Lung (tissue), 16 donors: ENCODE measurements around the gene CFAP20. TPM values are rescaled to one million over a fixed set of nuclear protein-coding genes. Genes with fewer than 3 reads are reported as not detected.
A peak's percentile ranks its signal among the peaks of the same experiment; 100 is the strongest.

Experiments
- ATAC-seq: fragments of 200-7000 bp; cut with Tn5 transposase; one replicate; pipeline ENCODE4 v1.9.1; 2020; ENCODE audit warnings: moderate number of reproducible peaks; ENCODE audit not compliant: insufficient read depth, low FRiP score
- DNase-seq, 3 donors: peaks; one replicate each; pipeline ENCODE4 v3.0.0-alpha.2; 2013 to 2017
- H3K27ac ChIP-seq, 2 donors: one replicate each; pipeline ENCODE4 v1.5.1; 2013; ENCODE audit warnings: mild to moderate bottlenecking in 2 of 2, moderate library complexity in 2 of 2, control low read depth in 1 of 2, inconsistent platforms in 1 of 2, low read depth in 1 of 2, low read length in 1 of 2
- H3K27me3 ChIP-seq, 3 donors: one replicate each; pipeline ENCODE4 v1.5.1; 2013; ENCODE audit warnings: low read length in 2 of 3; ENCODE audit not compliant: control insufficient read depth in 3 of 3, insufficient read depth in 3 of 3
- H3K36me3 ChIP-seq, 4 donors: one replicate each; pipeline ENCODE4 v1.5.1; 2013; ENCODE audit warnings: low read length in 4 of 4, mild to moderate bottlenecking in 1 of 4, moderate library complexity in 1 of 4; ENCODE audit not compliant: control insufficient read depth in 4 of 4, insufficient read depth in 4 of 4
- H3K4me1 ChIP-seq, 5 donors: one replicate each; pipeline ENCODE4 v1.5.1; 2013; ENCODE audit warnings: low read length in 5 of 5, mild to moderate bottlenecking in 2 of 5, moderate library complexity in 1 of 5; ENCODE audit not compliant: control insufficient read depth in 5 of 5, insufficient read depth in 5 of 5
- H3K4me3 ChIP-seq: one replicate; pipeline ENCODE4 v1.5.1; 2013; ENCODE audit warnings: mild to moderate bottlenecking, control low read depth, moderate library complexity
- H3K9ac ChIP-seq, 2 donors: one replicate each; pipeline ENCODE4 v1.5.1; 2013; ENCODE audit warnings: low read length in 2 of 2, control low read depth in 1 of 2; ENCODE audit not compliant: insufficient read depth in 1 of 2
- H3K9me3 ChIP-seq, 4 donors: one replicate each; pipeline ENCODE4 v1.5.1; 2013; ENCODE audit warnings: low read length in 3 of 4, mild to moderate bottlenecking in 1 of 4, moderate library complexity in 1 of 4; ENCODE audit not compliant: control insufficient read depth in 4 of 4, insufficient read depth in 3 of 4
- CTCF ChIP-seq: IDR thresholded peaks from 2 replicates; pipeline ENCODE4 v1.5.1; 2012; ENCODE audit warnings: mild to moderate bottlenecking; ENCODE audit errors: control extremely low read depth, extremely low read depth
- WGBS, 2 donors: extraction: QIAGEN DNeasy Blood & Tissue Kit; methylation state at CpG; one replicate each; pipeline ENCODE4 v1.1.7; 2013; 5-methylcytosine and 5-hydroxymethylcytosine counted together
- long read RNA-seq, 5 donors: transcript quantifications; one replicate each; lab custom pipeline, GENCODE V29; 2026
- polyA plus RNA-seq, 2 donors: library from polyadenylated mRNA; stranded (reverse); fragments of 200-250 nt; gene quantifications; one replicate each; pipeline ENCODE4 v1.2.1, GENCODE V29; 2013
- total RNA-seq, 2 donors: library from RNA; depleted of rRNA in 1 of 2; stranded (reverse); fragments of >200 nt in 1 of 2; gene quantifications; one replicate each; pipeline ENCODE4 v1.2.1, GENCODE V29; 2014 to 2021
- donor health status: control.
- donor health status: control.
- donor health status: Bipolar disorder and iron deficiency.
- donor health status: healthy.
- donor health status: DM: yes; HTN: yes; CAD: no.

CFAP20 gene
- total RNA-seq (10 to 100 TPM; 31.9 to 86.3 TPM), polyA plus RNA-seq (10 to 100 TPM; 20.6 to 37.5 TPM)
- long read RNA-seq, donor 1, transcript CFAP20-201 (6 exons, 1,354 nt), result major isoform, 33 of 48 reads
- long read RNA-seq, donor 1, partial matches to known transcripts, result 10 of 48 reads
- long read RNA-seq, donor 1, other reads (novel, unspliced or antisense), result 0 of 48 reads
- long read RNA-seq, donor 2, transcript CFAP20-201 (6 exons, 1,354 nt), result major isoform, 10 of 23 reads
- long read RNA-seq, donor 2, partial matches to known transcripts, result 12 of 23 reads
- long read RNA-seq, donor 2, other reads (novel, unspliced or antisense), result 0 of 23 reads
- long read RNA-seq, donor 3, transcript CFAP20-201 (6 exons, 1,354 nt), result major isoform, 20 of 25 reads
- long read RNA-seq, donor 3, transcript CFAP20-204 (3 exons, 481 nt), result minor isoform, 5 of 25 reads
- long read RNA-seq, donor 3, partial matches to known transcripts, result 0 of 25 reads
- long read RNA-seq, donor 3, other reads (novel, unspliced or antisense), result 0 of 25 reads
- long read RNA-seq, donor 4, transcript CFAP20-201 (6 exons, 1,354 nt), result major isoform, 8 of 13 reads
- long read RNA-seq, donor 4, partial matches to known transcripts, result 0 of 13 reads
- long read RNA-seq, donor 4, other reads (novel, unspliced or antisense), result 0 of 13 reads
- long read RNA-seq, donor 5, transcript CFAP20-206 (3 exons, 710 nt), result minor isoform, 5 of 73 reads
- long read RNA-seq, donor 5, transcript CFAP20-201 (6 exons, 1,354 nt), result major isoform, 42 of 73 reads
- long read RNA-seq, donor 5, partial matches to known transcripts, result 24 of 73 reads
- long read RNA-seq, donor 5, other reads (novel, unspliced or antisense), result 0 of 73 reads

GRCh38 chr16:58129097-58129936 lies at the start of gene CFAP20:
CFAP20 (minus strand) TSS chr16:58129381; CDS start chr16:58129115, 266 bp downstream.
- Histone ChIP-seq H3K9me3 (no peaks in the 10 kb centered on the region), H3K4me1 (peaks cover 2 to 33% (median 20%) of the 10 kb centered on the region in 5 donors), H3K4me3 (peak within 1 kb of the TSS; percentile 88), H3K36me3 (no peaks in the 10 kb centered on the region), H3K27me3 (no peaks in the 10 kb centered on the region), H3K27ac (peak within 1 kb of the TSS; percentile 65 to 94), H3K9ac (peak within 1 kb of the TSS; percentile 85)
- no peak for TF ChIP-seq CTCF
- ATAC-seq (peak; percentile 96), DNase-seq (peak; percentile 99 to 100 (median 99))
- WGBS, 2 donors, result 1 to 2% methylated on average over 70 of the region's 70 CpGs

- ATAC-seq, result no peak
- Histone ChIP-seq H3K9ac (no peak overlapping the region), H3K9me3 (no peaks in the 10 kb centered on the region), H3K4me1 (peaks cover 0 to 5% (median 0%) of the 10 kb centered on the region in 5 donors), H3K36me3 (peaks cover 14 to 19% (median 17%) of the 10 kb centered on the region in 4 donors), H3K27ac (peak overlapping the region in 1 of 2 donors; percentile 2), H3K27me3 (no peaks in the 10 kb centered on the region), H3K4me3 (no peak overlapping the region)
- TF ChIP-seq CTCF, result no peak
- no peak for DNase-seq
- WGBS, 2 donors, result 86 to 87% methylated on average over 1 of the region's 1 CpG
Measured at GRCh38 chr16:58177353-58177710, 48.2 kb upstream of the CFAP20 start.

GRCh38 chr16:58176608-58177352 lies 47.6 kb upstream of the CFAP20 start:
- DNase-seq (no peak), ATAC-seq (no peak)
- no peak overlapping the region for H3K9ac ChIP-seq
- H3K36me3 ChIP-seq, result peaks cover 13 to 19% (median 19%) of the 10 kb centered on the region in 4 donors
- no peak for TF ChIP-seq CTCF
- H3K27ac ChIP-seq, result peak overlapping the region in 1 of 2 donors; percentile 40
- peaks cover 0 to 5% (median 0%) of the 10 kb centered on the region in 5 donors for H3K4me1 ChIP-seq
- H3K27me3 ChIP-seq, result no peaks in the 10 kb centered on the region
- H3K9me3 ChIP-seq, result no peaks in the 10 kb centered on the region
- H3K4me3 ChIP-seq, result no peak overlapping the region
- WGBS, 2 donors, result 86 to 93% methylated on average over 5 of the region's 5 CpGs
